ENCODE results near the gene WASL.

- TF ChIP-seq POLR2A (IDR thresholded peaks at IDR 0.05) (no peak), CTCF (IDR thresholded peaks at IDR 0.05) (no peak), POLR2AphosphoS5 (IDR thresholded peaks at IDR 0.05) (no peak)
Measured at GRCh38 chr7:123656544-123657303, 92.1 kb downstream of the WASL start.
